Measurements from ENCODE around the gene MECP2. TPM values are rescaled to one million over a fixed set of nuclear protein-coding genes. Genes with fewer than 3 reads are reported as not detected.

The MECP2 gene
- total RNA-seq, 4 donors from 2014 or later, result 65.1 to 87.8 (median 82.5) TPM

DNA sequence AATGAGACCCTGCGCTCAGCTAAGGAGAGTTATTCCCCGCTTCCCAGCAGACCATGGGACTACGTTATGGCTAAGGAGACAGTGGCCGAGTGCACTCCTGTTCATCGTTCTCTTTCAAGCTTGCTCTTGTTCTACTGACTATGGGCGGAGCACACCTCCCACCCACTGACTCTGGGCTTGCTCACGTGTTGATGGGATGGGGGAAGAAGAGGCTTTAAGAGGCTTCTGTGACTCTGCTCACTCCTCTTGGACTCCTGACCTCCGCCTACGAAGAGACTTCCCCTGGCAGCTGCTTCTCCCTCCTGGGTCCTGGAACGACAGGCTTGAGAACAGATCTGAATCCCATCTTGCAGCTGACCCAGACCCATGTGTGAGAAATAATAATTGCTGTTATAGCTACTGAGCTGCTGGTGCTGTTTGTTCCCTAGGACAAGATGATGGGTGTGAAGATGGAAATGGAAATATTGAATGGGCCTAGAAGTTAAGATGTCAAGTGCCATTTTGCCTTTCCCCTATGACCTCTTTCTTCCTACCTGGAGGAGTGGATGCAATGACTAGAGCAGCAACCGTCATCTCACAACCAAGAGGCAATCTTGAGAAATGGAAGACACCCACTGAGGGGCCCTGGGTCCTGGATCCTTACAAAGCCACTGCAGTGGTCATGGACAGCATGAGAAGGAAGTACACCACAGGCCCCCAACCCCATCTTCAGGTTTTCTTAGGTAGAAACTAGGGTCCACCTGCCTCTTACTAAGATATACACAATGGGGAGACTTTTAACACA is 39.1 kb downstream of the MECP2 start:
- WGBS, 2 donors (ENCODE audit: low coverage in 1 of 2), result 68% methylated on average over 4 of the region's 11 CpGs; no CpG with 5 or more reads in 1 of the 2 donors
- Histone ChIP-seq H3K4me1 (peaks cover 0 to 74% (median 34%) of the 10 kb centered on the region in 3 donors), H3K27me3 (no peaks in the 10 kb centered on the region), H3K4me3 (no peak overlapping the region), H3K27ac (no peak overlapping the region), H3K36me3 (no peaks in the 10 kb centered on the region), H3K9me3 (no peaks in the 10 kb centered on the region)
- no peak for TF ChIP-seq EP300 (IDR thresholded peaks at IDR 0.05)
- TF ChIP-seq POLR2A (IDR thresholded peaks at IDR 0.05), result no peak
- no peak for TF ChIP-seq POLR2AphosphoS5 (IDR thresholded peaks at IDR 0.05)
- TF ChIP-seq CTCF (IDR thresholded peaks at IDR 0.05), result no peak
- no peak for ATAC-seq

DNA sequence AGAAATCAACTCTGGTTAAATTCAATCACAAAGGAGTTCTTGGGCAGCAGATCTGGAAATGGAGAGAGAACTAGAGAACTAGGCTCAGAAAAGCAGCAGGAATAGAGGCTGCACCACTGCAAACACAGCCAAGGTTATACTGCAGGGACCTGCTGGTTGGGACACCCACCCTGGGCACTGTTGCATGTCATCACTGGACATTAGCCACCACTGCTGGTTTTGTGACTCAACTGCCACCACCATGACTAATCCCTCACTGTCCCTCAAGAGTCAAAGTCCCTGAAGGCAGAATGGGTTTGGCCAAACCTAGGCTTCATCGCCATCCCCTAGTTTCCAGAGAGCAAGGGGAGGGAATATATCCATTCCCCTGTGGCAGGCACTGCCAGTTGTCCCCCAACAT is 39.7 kb downstream of the MECP2 start:
- no peaks in the 10 kb centered on the region for H3K27me3 ChIP-seq
- TF ChIP-seq CTCF (IDR thresholded peaks at IDR 0.05), result no peak
- no peak for TF ChIP-seq POLR2A (IDR thresholded peaks at IDR 0.05)
- no peak for TF ChIP-seq EP300 (IDR thresholded peaks at IDR 0.05)
- no peak for TF ChIP-seq POLR2AphosphoS5 (IDR thresholded peaks at IDR 0.05)
- H3K4me1 ChIP-seq, result peaks cover 0 to 68% (median 34%) of the 10 kb centered on the region in 3 donors
- no peak overlapping the region for H3K4me3 ChIP-seq
- WGBS, 2 donors (ENCODE audit: low coverage in 1 of 2), result no CpG with 5 or more reads among the region's 1 CpG
- no peak for ATAC-seq
- H3K27ac ChIP-seq, result no peak overlapping the region
- H3K36me3 ChIP-seq, result no peaks in the 10 kb centered on the region
- H3K9me3 ChIP-seq, result no peaks in the 10 kb centered on the region

DNA sequence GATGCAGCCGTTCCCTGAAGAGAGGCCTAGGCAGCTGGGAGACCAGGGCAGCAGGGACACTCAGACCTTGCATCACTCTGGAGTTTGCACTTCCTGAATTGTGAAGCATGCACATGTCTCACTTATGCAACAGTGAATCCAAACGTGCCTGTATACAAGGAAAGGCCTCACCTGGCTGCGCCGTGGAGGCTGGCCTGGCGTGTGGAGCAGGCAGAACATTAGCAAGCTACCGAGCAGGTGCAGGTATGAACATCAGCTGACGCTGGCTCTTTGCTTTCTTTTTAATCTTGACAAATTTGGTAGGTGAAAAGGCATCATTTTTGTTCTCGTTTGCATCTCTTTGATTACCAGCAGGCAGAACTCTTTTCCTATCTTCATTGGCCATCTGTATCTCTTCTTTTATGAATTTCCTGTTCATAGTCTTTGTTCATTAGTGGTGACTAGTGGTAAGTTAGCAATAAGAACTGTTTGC is 40.7 kb downstream of the MECP2 start:
- WGBS, 2 donors (ENCODE audit: low coverage in 1 of 2), result 17 to 58% methylated on average over 1 to 8 of the region's 8 CpGs
- peak; percentile 68 for ATAC-seq

GRCh38 chrX:154051201-154051810 is 46.2 kb downstream of the MECP2 start:
- Histone ChIP-seq H3K4me3 (no peak overlapping the region), H3K27ac (peak overlapping the region in 2 of 4 donors; percentile 38 to 52), H3K9me3 (no peaks in the 10 kb centered on the region), H3K36me3 (no peaks in the 10 kb centered on the region), H3K4me1 (peaks cover 18 to 64% (median 25%) of the 10 kb centered on the region in 3 donors), H3K27me3 (no peaks in the 10 kb centered on the region)
- TF ChIP-seq EP300 (IDR thresholded peaks at IDR 0.05) (no peak), POLR2A (IDR thresholded peaks at IDR 0.05) (no peak), POLR2AphosphoS5 (IDR thresholded peaks at IDR 0.05) (no peak), CTCF (IDR thresholded peaks at IDR 0.05) (peak; percentile 42 to 78 (median 55))
- ATAC-seq, result peak; percentile 58
- WGBS, 2 donors (ENCODE audit: low coverage in 1 of 2), result 0 to 47% methylated on average over 1 to 5 of the region's 8 CpGs

More for the DNA sequence above, 40.7 kb downstream of the MECP2 start:
- TF ChIP-seq CTCF (IDR thresholded peaks at IDR 0.05), result no peak
- no peak for TF ChIP-seq POLR2AphosphoS5 (IDR thresholded peaks at IDR 0.05)
- TF ChIP-seq POLR2A (IDR thresholded peaks at IDR 0.05), result no peak
- no peak for TF ChIP-seq EP300 (IDR thresholded peaks at IDR 0.05)
- peaks cover 0 to 64% (median 32%) of the 10 kb centered on the region in 3 donors for H3K4me1 ChIP-seq
- no peaks in the 10 kb centered on the region for H3K27me3 ChIP-seq
- H3K9me3 ChIP-seq, result no peaks in the 10 kb centered on the region
- H3K36me3 ChIP-seq, result no peaks in the 10 kb centered on the region
- H3K4me3 ChIP-seq, result no peak overlapping the region
- no peak overlapping the region for H3K27ac ChIP-seq
